NCI-H526 treated with DMSO at 0.1 percent for 48 hours (cell line): ENCODE measurements around the gene CHI3L2.

Experiments
- DNase-seq: peaks from one replicate; lab custom pipeline; 2025; lab: John Stamatoyannopoulos, UW

CHI3L2 gene

DNA sequence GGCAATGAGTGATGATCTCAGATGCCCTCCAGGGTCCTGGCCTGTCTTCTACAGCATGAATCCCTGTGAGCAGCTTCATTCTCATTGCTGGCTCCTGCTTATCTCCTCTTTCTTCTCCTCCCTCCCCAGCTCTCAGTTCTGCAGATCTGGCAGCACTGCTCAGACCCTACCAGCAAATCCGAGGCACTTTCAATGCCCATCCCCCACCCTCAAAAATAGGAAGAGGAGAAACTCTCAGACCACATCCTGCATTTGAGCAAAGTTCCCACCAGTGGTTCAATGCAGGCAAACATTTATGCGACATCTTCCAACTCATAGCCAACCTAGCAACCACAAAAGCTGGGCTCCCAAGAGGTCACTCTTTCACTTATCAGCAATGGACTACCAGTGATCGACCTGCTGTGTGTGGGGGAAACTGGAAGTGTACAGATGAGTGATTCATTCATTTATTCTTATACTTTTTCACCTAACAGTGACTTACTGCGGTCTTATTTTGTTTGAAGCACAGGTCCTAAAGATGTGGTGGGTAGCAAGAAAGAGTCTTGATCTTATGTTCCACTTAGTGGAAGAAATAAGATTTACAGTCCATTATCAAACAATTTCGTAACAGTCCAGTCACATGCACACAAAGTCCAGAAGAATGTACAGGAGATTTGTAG is 5.8 kb upstream of the CHI3L2 start:
- no peak for DNase-seq

DNA sequence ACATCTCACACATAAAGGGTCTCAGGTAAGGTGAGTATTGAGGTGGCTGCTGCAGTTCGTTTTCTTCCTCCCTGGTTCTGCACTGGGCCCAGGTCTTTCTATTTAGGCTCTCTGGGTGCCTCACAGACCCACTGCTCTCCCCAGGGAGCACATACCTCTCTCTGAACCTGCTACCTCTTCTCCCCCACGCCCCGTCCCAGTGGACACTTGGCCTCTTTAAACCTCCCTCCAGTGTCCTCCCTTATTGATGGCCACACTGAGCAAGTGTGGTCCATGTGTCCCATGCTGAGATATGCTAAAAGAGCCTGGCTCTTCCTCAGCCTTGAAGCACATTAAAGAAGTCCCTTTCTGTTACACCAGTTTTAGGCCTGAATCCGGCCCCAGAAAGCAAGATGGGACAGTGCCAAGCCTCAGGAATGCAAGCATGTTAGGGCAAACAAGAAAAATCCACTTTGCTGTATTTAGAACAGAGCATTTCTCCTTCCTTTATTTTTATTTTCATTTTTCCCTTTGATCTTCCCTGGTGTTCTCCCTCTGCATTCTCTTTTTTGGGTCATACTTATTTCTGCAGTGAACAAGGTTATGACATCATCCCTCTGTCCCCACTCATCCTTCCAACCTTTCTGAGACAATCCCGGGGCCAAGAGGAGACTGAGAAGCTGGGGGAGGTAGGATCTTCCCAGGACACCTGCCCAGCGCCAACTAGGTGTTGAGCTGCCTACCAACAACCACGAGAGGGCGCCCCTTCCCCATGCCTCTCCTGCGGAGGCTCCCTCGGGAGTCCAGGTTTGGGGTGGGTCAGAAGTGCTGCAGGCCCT is 5.0 kb upstream of the CHI3L2 start:
- DNase-seq = peak; percentile 45

DNA sequence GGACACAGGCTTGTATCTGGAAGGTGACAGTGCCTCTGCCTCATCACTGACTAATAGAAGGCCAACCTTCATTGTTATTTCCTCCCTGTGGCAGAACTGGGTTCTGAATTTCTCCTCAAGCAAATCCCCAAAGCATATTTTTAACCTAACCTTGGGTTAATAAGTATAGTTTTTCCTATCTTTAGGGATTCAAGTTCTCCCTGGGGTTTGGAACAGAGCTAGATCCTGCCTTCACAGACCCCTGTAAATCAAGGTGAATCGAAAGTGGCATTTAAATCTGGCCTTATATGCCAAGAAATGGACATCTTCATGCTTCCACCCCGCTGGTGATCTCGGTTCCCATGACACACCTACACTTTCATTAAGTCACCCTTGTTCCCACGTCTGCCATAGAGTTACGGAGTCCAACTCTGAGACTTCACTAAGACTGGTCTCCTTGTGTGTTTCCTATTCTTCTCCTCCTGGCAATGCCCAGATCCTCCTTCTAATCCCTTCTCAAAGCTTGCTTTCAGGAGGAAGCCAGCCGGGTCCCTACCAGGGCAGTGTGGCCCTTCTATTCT is 4.3 kb upstream of the CHI3L2 start:
- no peak for DNase-seq

DNA sequence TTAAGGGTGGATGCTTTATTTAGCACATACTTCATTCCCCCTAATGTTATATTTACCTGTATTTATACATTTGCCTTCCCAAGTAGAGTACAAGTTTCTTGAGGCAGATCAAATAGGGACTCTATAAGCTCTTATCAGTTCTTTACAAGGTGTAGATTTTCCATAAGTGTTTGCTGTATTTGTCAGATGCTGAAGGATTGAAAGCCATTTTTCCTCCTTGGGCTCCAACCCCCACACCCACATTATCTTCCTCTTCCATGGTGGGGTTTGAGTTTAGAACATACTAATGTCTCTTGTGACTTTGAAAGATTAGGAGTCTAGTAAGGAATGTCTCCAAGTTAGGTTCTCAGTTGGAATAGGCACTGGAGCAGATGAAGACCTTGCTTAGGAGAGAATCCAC is 2.4 kb upstream of the CHI3L2 start:
- DNase-seq = no peak

DNA sequence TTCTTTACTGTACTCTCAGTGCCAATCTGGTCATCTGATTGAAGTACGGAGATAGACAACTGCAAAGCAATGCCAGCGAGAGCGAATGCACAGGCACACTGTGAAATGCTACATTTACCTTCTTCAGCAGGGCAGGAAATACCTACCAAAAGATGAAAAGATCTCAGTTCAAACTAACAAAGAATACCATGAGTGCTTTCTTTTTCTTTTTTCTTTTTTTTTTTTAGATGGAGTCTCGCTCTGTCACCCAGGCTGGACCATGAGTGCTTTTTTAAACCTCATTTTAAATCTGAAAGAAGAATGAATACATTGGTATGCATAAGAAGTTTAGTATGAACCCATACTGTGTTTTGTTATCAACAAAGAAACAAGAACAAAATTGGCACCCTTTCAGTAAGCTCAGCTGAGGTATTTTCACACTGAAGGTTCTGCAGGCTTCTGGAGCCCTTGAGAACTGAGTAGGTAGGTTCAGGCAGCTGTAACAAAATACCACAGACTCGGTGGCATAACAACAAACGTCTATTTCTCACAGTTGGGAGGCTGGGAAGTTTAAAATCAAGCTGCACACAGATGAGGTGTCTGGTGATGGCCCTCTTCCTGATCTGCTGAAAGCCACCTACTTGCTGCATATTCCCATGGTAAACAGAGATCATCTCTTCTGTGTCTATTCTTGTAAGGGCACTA is 1.7 kb upstream of the CHI3L2 start:
- DNase-seq = no peak

DNA sequence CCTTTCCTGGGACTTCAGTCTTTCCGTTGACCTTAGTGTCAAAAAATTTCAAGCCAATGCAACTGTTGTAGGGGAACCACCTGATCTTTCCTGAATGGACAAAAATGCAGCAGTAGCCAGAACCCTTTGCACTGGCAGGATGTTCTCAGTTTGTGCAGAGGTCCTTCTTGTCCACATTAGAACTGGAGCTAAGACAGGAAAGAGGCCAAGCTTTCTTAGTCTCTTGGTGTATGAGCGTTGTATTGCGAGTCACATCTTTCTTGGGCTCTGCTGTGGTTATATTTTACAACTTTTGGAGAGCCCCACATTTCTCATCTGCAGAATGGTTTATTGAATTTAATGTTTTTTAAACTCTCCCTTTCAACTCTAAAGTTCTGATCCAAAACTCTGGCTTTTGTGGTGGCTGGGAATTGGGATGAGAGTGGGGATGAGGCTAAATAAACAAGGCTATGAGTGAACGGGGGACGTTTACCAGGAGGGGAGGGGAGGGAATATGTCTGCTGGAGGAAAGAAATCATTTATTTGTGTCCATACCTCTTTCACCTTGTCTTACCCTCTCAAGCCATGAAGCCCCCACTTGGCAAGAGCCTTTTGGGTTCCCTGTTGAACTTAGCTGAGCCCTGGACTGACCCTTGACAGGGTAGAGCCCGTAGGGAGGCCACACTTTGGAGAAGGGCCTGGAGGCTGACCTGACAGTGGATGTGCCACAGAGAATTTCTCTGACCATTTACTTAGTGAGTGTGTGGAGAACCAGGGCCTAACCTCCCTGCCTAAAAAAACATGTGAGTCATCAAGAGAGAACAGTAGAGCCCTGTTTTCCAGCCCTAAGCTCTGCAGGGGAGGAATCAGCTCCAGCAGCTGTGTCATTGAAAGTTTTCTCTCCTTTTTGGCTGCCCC is 586 bp downstream of the CHI3L2 start:
- DNase-seq = no peak

DNA sequence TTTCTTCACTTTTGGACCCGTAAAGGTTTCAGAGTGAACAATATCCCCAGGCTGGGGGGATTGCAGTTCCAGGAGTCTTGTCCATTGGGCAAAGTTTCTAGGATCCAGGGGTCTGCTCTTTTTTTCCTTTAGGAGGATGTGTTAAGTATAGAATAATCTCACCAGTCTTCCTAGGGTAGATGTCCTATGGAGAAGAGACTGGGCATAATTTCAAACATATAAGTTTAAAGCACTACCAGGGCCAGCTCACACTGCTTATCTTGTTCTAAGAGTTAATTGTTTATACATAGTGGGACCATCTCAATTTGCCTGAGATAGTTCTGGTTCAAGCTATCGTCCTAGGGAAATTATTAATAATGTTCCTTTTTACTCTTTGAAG is 1.2 kb downstream of the CHI3L2 start:
- DNase-seq = no peak

DNA sequence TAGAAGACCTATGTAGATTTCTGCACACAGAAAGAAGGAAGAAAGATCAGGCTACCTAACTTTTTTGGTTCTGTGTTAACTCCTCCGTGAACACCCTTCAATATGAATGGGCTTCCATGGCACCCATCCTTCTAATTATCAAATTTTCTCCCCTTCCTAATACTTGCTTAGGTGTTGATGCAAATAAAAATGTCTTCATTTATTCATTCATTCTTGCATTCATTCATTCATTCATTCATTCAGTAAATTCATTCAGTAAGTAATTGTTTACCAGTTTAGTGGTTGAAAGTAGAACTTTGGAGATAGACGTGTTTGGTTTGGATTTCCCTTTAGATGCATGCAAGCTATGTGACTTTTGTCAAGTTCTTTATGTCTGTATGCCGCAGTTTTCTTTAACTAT is 4.6 kb downstream of the CHI3L2 start:
- DNase-seq = no peak

DNA sequence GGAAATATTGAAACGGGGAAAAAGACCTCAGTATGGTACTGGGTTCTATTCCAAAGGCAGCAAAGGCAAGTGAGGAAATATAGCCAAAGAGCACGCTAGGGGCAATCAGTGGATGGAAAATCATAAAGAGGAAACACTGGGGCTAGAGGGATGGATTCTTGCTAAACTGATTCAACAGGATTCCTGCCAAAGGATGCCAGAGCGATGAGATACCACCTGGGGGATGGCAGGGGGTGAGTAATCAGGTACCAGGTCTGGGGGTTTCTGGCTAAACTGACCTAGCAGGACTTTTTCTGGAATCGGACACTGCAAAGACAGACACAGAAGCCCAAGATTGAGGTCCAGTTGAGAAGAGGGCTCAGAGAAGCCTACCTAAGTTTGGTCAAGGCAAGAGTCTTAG is 6.7 kb downstream of the CHI3L2 start:
- DNase-seq = no peak

DNA sequence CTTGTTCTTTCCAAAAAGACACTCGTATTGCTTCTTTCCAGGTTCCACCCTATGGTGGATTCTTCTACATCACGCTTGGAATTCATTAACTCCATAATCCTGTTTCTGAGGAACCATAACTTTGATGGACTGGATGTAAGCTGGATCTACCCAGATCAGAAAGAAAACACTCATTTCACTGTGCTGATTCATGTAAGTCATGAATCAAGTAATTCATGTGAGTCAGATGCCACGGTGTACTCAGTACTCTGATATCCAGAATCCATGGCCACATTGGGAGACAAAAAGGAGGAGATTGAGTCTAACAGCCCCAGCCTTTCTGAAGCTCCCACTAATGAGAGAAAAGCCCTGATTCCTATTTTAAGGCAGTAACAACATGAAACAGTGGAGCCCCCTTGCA is 7.4 kb downstream of the CHI3L2 start:
- no peak for DNase-seq

DNA sequence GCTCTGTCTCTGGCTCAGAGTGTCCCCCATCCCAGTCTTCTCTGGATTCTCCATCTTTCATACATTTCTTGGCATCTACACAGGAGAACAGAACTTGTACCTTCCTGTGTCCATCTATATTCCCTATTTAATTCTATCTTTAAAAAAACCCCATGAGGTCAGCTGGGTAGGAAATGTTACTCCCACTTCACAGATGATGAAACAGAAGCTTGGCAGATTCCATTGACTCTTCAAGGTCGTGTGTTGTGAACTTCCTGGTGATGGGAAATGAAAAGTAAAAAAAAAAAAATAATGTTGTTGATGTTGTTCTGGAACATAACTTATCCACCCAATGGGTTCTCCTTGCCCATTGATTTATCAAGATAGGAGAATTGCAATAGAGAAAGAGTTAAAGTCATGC is 8.9 kb downstream of the CHI3L2 start:
- no peak for DNase-seq

DNA sequence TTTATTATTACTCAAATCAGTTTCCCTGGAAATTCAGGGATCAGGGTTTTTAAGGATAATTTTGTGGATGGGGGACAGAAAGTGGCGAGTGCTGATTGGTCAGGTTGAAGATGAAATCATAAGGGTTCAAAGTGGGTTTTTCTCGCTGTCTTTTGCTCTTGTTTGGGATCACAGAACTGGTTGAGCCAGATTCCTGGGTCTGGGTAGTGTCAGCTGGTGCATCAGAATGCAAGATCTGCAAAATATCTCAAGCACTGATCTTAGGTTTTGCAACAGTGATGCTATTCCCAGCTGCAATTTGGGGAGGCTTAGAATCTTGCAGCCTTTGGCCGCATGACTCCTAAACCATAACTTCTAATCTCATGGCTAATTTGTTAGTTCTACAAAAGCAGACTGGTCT is 9.3 kb downstream of the CHI3L2 start:
- no peak for DNase-seq

DNA sequence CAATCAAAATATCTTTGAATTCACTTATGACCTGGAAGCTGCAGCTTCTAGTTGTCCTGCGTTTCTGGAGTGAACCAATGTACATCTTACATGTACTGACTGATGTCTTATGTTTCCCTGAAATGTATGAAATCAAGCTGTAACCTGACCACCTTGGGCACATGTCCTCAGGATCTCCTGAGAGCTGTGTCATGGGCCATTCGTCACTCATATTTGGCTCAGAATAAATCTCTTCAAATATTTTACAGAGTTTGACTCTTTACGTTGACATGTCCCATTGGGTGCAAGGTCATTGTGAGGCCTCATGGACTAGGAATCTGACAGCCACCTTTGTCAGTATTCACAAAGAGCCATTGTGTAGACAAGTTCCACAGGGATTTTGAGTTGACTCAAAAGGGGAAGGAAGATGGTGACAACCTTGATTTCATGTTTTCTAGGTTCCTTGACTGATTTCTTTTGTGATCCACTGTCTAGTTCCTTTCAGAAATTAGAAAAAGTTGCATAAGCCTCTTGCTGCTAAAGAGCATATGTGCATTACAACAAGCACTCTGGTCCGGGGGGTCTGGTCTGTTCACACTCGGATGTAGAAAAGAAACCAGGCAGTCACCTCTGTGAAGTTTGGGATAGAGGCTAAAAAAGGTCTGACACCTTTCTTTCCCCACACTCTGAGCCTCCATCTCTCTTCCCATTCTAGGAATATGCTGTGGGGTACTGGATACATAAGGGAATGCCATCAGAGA is 10.7 kb downstream of the CHI3L2 start:
- DNase-seq = no peak

DNA sequence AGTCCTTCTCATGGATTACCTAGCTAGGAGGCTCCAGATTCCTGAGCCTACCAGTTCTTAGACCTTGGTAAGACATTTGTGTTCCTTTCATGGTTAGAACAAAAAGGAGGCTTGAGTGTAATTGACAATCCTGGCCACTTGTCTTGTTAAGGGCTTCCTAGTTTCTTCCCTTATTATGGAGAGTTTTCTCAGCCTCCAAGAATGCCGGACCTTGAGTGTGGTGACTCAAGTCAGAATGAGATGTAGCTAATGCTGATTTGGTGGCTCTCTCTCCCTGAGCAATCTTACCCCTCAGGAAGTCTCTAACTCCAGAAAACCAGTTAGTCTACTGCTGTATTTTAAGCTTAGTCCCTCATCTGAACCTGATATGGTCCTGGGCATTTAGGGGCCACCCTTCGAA is 14.3 kb downstream of the CHI3L2 start:
- DNase-seq = no peak

DNA sequence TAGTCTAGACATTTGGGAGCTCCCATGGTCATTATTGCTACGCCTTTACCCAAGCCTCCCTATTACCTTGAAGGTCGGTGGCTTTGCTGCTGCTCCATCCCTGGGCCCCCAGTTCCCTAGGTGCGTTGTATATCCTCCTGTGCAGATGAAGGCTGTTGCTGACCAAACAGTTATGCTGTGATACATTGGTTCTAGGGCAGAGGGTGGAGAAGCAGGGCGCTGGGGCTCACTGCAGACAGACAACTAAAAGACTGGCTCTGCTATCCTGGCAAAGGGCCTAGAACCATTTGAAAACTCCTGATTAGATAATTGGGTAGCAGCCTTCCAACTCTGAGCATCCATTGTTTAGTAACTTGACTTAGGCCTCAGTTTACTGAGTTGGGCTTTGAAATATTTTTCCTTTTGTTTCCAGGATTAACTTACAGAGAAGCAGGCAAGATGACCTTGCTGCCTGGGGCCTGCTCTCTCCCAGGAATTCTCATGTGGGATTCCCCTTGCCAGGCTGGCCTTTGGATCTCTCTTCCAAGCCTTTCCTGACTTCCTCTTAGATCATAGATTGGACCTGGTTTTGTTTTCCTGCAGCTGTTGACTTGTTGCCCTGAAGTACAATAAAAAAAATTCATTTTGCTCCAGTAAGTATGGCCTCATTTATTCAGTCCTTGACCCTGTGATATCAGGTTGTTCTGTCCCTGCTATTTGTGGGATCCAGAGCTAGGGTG is 15.5 kb downstream of the CHI3L2 start:
- peak; percentile 87 for DNase-seq

DNA sequence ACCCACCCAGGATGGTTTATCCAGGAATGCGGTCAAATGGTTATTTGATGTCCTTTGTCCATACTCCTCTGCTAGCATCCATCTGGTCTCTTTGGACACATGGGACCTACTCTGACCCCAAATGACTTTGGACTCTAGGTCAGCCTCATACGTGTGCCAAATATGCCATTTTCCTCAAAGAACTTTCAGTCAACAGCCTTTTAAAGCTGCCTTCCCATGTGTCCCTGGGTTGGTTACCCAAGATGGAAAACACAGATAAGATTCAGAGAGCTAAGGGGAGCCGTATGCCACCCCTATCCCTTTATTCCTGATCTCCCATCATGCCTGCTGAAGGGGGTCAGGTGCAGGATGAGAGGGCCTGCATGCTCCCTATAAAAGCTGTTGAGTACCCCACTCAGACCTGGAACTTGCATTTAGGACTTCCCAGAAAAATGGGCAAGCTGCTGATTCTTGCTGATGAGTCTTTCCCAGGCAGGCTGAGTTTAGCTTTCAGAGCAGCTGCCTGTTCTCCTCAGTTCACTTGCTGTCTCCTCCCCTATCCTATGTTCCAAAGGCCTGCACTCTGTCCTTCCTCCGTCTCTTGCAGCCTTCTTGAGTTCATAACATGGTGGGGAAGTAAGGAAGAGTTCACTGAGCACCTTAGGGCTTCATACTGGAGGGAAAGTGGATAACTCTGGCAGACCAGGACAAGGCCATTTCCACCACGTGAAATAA is 19.8 kb downstream of the CHI3L2 start:
- DNase-seq = no peak

DNA sequence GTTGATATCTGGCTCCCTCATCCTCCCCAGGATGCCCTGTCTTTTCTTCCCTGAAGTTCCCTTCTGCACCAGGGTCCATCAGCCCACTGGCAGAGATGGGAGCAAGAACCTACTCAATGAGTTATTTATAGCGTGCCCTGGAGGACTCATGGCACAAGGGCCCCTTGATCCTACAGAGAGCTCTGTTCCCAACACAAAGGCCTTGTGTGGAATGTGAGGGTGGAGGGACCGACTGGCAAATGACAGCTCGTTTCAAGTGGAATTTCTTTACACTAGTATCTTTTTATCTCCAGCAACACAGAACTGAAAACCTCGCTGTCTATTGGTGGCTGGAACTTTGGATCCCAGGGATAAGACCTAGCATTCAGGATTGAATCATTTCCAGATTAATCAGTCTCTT is 22.4 kb downstream of the CHI3L2 start:
- DNase-seq = no peak

DNA sequence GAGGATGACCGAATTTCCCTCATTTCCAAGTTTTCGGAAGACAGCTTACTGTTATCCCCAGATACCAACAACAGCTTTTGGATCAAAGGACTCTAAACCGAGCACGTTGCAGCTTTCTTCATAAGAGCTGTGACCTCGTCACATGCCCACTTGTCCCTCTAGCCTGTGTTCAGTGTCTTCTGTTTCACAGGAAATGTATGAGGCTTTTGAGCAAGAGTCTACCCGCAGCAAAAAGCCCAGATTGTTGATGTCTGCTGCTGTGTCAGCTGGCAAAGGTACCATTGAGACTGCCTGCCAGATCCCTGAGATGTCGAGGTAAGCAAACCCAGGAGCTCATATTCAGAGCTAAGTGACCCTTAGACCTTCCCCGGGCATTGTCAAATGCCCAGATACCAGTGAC is 24.1 kb downstream of the CHI3L2 start:
- no peak for DNase-seq

DNA sequence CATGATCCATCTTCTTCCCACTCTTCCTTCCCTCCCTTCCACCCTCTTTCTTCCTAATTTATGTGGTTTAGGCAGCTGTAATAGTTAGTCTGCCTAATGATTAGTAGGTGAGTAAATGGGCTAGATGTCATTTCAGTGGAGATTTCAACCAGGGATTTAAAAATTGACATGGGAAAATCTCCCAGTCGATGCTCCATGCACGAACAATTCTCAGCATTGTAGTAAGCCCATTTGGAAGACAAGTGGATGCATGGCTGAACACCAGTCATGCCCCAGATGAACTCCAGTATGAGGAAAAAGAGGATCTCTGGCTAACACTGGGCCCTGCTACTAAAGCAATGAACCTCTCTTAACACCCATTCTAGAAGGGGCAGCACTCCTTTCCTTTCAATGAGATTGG is 25.3 kb downstream of the CHI3L2 start:
- no peak for DNase-seq

DNA sequence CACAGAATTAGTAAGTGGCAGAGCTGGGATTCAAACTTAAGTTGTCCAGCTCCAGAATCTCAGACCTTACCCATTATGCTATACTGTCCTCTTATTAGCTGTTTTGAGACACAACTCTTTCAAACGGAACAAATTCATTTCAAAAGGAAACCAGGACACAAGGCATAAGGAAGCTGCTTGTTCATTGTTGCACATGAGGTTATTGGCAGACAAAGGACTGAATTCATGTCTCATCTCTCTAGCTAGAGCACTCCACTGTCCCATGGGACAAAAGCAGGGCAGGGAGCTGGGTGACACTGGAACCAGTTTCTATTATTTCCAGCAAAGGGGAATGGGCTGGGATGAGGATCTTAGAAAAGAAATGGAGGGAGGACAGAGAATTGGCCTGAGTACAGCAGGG is 26.4 kb downstream of the CHI3L2 start:
- no peak for DNase-seq
